Brain microvascular endothelial cell (primary cell): Measurements from ENCODE around the gene SEL1L3.

Experiments
- DNase-seq: peaks from one replicate; pipeline ENCODE4 v3.0.0-alpha.2; 2020
- H3K27ac ChIP-seq: fragments of 250-450 bp; sonication (Bioruptor Pico); 2 replicates; pipeline ENCODE4 v1.5.1; 2020; ENCODE audit warnings: mild to moderate bottlenecking, moderate library complexity
- H3K27me3 ChIP-seq: fragments of 250-450 bp; sonication (Bioruptor Pico); replicated peaks from 2 replicates; pipeline ENCODE4 v1.5.1; 2020; ENCODE audit warnings: mild to moderate bottlenecking
- H3K36me3 ChIP-seq: fragments of 250-450 bp; sonication (Bioruptor Pico); replicated peaks from 2 replicates; pipeline ENCODE4 v1.5.1; 2020; ENCODE audit warnings: mild to moderate bottlenecking
- H3K4me3 ChIP-seq: 2 replicates; pipeline ENCODE4 v1.5.1; 2011; ENCODE audit warnings: low read depth, mild to moderate bottlenecking, control low read depth, low read length, moderate library complexity
- CTCF ChIP-seq: IDR thresholded peaks from 2 replicates; pipeline ENCODE4 v1.5.1; 2011; ENCODE audit warnings: low read depth, mild to moderate bottlenecking, moderate library complexity, low read length, control low read depth, inconsistent platforms; ENCODE audit errors: missing control alignments
- in situ Hi-C: cut with HindIII; loops from 2 replicates; pipeline ENCODE4 v1.10.0; 2017; ENCODE audit warnings: low sequenced_read_pairs, low pct_ligation_motif_present

The SEL1L3 gene

GRCh38 chr4:25805255-25805860 lies 57.4 kb downstream of the SEL1L3 start:
- Histone ChIP-seq H3K36me3 (no peaks in the 10 kb centered on the region), H3K27me3 (no peaks in the 10 kb centered on the region), H3K4me3 (no peak overlapping the region), H3K27ac (no peak overlapping the region)
- TF ChIP-seq CTCF = no peak
- in situ Hi-C loops = no loop called here
- DNase-seq = no peak

GRCh38 chr4:25803720-25804225 lies 59.0 kb downstream of the SEL1L3 start:
- Histone ChIP-seq H3K4me3 (no peak overlapping the region), H3K27ac (no peak overlapping the region), H3K36me3 (no peaks in the 10 kb centered on the region), H3K27me3 (no peaks in the 10 kb centered on the region)
- TF ChIP-seq CTCF = no peak
- no peak for DNase-seq
- in situ Hi-C loops = no loop called here

- in situ Hi-C loops = no loop called here
- TF ChIP-seq CTCF = no peak
- no peak overlapping the region for H3K4me3 ChIP-seq
- no peaks in the 10 kb centered on the region for H3K36me3 ChIP-seq
- no peak overlapping the region for H3K27ac ChIP-seq
- no peaks in the 10 kb centered on the region for H3K27me3 ChIP-seq
- DNase-seq = no peak
These were observed 61.2 kb downstream of the SEL1L3 start for GRCh38 chr4:25801594-25801993.

GRCh38 chr4:25800245-25800644 lies 62.5 kb downstream of the SEL1L3 start:
- no peak for TF ChIP-seq CTCF
- no peak for DNase-seq
- Histone ChIP-seq H3K36me3 (no peaks in the 10 kb centered on the region), H3K4me3 (no peak overlapping the region), H3K27me3 (no peaks in the 10 kb centered on the region), H3K27ac (no peak overlapping the region)
- in situ Hi-C loops = no loop called here

GRCh38 chr4:25799522-25799921 lies 63.3 kb downstream of the SEL1L3 start:
- no peak overlapping the region for H3K4me3 ChIP-seq
- no peak overlapping the region for H3K27ac ChIP-seq
- no peak for TF ChIP-seq CTCF
- H3K36me3 ChIP-seq = no peaks in the 10 kb centered on the region
- no peak for DNase-seq
- H3K27me3 ChIP-seq = no peaks in the 10 kb centered on the region
- in situ Hi-C loops = no loop called here

GRCh38 chr4:25797136-25797535 lies 65.7 kb downstream of the SEL1L3 start:
- no peaks in the 10 kb centered on the region for H3K27me3 ChIP-seq
- no peak overlapping the region for H3K4me3 ChIP-seq
- in situ Hi-C loops = no loop called here
- H3K27ac ChIP-seq = no peak overlapping the region
- no peaks in the 10 kb centered on the region for H3K36me3 ChIP-seq
- no peak for DNase-seq
- no peak for TF ChIP-seq CTCF
